ENCODE results near the gene TEX13D. TPM values are rescaled to one million over a fixed set of nuclear protein-coding genes. Genes with fewer than 3 reads are reported as not detected.
A peak's percentile ranks its signal among the peaks of the same experiment; 100 is the strongest.
"Not testable (repeated sequence)": the region's sequence is repeated elsewhere in the genome, so short reads cannot be mapped to it uniquely, and the experiment has no call there.

TEX13D gene
- total RNA-seq: not detected
- polyA plus RNA-seq (ENCODE audit: insufficient read depth, low read depth, low replicate concordance): not detected
- long read RNA-seq, donor 1: 0 reads
- long read RNA-seq, donor 2: 0 reads
- long read RNA-seq, donor 3: 0 reads
- long read RNA-seq, donor 4: 0 reads
- long read RNA-seq, donor 5: 0 reads
- long read RNA-seq, donor 6: 0 reads
- long read RNA-seq, donor 7: 0 reads
- long read RNA-seq, donor 8: 0 reads
- long read RNA-seq, donor 9: 0 reads
- long read RNA-seq, donor 10: 0 reads

GRCh38 chrX:124332481-124333424 lies at the start of gene TEX13D:
TEX13D (plus strand) TSS chrX:124332660; CDS start chrX:124332918, 258 bp downstream.
- Histone ChIP-seq H3K4me3 (ENCODE audit: low read length in 3 of 3) (no peak within 1 kb of the TSS), H3K27ac (ENCODE audit: low read depth in 2 of 2, low read length in 2 of 2) (no peak within 1 kb of the TSS), H3K36me3 (ENCODE audit: control insufficient read depth in 2 of 3, insufficient read depth in 3 of 3, low read length in 3 of 3) (no peaks in the 10 kb centered on the region), H3K9ac (ENCODE audit: low read length in 3 of 3) (no peak within 1 kb of the TSS), H3K4me1 (ENCODE audit: control insufficient read depth in 2 of 3, insufficient read depth in 2 of 3, low read depth in 1 of 3, low read length in 3 of 3) (no peaks in the 10 kb centered on the region), H3K9me3 (ENCODE audit: control insufficient read depth in 2 of 3, insufficient read depth in 1 of 3, low read length in 3 of 3) (no peaks in the 10 kb centered on the region), H3K27me3 (ENCODE audit: control insufficient read depth, insufficient read depth, low read length) (no peaks in the 10 kb centered on the region)
- DNase-seq: peak in 1 of 5 donors; percentile 61
- FAIRE-seq: no peak
- intact Hi-C loops (cut with DNase I): no loop called here
- TF ChIP-seq CTCF (IDR thresholded peaks at IDR 0.05; ENCODE audit: borderline replicate concordance, extremely low read depth, insufficient read depth): no peak

GRCh38 chrX:124289443-124289842 lies 43.0 kb upstream of the TEX13D start:
- no peak for FAIRE-seq
- H3K9me3 ChIP-seq (ENCODE audit: control insufficient read depth in 2 of 3, insufficient read depth in 1 of 3, low read length in 3 of 3): no peaks in the 10 kb centered on the region
- no peak overlapping the region for H3K27ac ChIP-seq (ENCODE audit: low read depth in 2 of 2, low read length in 2 of 2)
- intact Hi-C loops (cut with DNase I): no loop called here
- H3K4me3 ChIP-seq (ENCODE audit: low read length in 3 of 3): no peak overlapping the region
- no peak overlapping the region for H3K9ac ChIP-seq (ENCODE audit: low read length in 3 of 3)
- no peaks in the 10 kb centered on the region for H3K27me3 ChIP-seq (ENCODE audit: control insufficient read depth, insufficient read depth, low read length)
- DNase-seq: peak in 2 of 5 donors; percentile 34 to 50
- no peak for TF ChIP-seq CTCF (IDR thresholded peaks at IDR 0.05; ENCODE audit: borderline replicate concordance, extremely low read depth, insufficient read depth)
- H3K4me1 ChIP-seq (ENCODE audit: control insufficient read depth in 2 of 3, insufficient read depth in 2 of 3, low read depth in 1 of 3, low read length in 3 of 3): no peaks in the 10 kb centered on the region
- no peaks in the 10 kb centered on the region for H3K36me3 ChIP-seq (ENCODE audit: control insufficient read depth in 2 of 3, insufficient read depth in 3 of 3, low read length in 3 of 3)

- intact Hi-C loops (cut with DNase I): no loop called here
- Histone ChIP-seq H3K4me3 (ENCODE audit: low read length in 3 of 3) (no peak overlapping the region), H3K27me3 (ENCODE audit: control insufficient read depth, insufficient read depth, low read length) (no peaks in the 10 kb centered on the region), H3K4me1 (ENCODE audit: control insufficient read depth in 2 of 3, insufficient read depth in 2 of 3, low read depth in 1 of 3, low read length in 3 of 3) (no peaks in the 10 kb centered on the region), H3K9ac (ENCODE audit: low read length in 3 of 3) (no peak overlapping the region), H3K36me3 (ENCODE audit: control insufficient read depth in 2 of 3, insufficient read depth in 3 of 3, low read length in 3 of 3) (no peaks in the 10 kb centered on the region), H3K27ac (ENCODE audit: low read depth in 2 of 2, low read length in 2 of 2) (no peak overlapping the region), H3K9me3 (ENCODE audit: control insufficient read depth in 2 of 3, insufficient read depth in 1 of 3, low read length in 3 of 3) (no peaks in the 10 kb centered on the region)
- DNase-seq (no peak), FAIRE-seq (no peak)
- TF ChIP-seq CTCF (IDR thresholded peaks at IDR 0.05; ENCODE audit: borderline replicate concordance, extremely low read depth, insufficient read depth): no peak
Measured at GRCh38 chrX:124293810-124294209, 38.6 kb upstream of the TEX13D start.

- H3K9me3 ChIP-seq (ENCODE audit: control insufficient read depth in 2 of 3, insufficient read depth in 1 of 3, low read length in 3 of 3); H3K9ac ChIP-seq (ENCODE audit: low read length in 3 of 3); H3K27ac ChIP-seq (ENCODE audit: low read depth in 2 of 2, low read length in 2 of 2); DNase-seq; H3K27me3 ChIP-seq (ENCODE audit: control insufficient read depth, insufficient read depth, low read length); H3K4me1 ChIP-seq (ENCODE audit: control insufficient read depth in 2 of 3, insufficient read depth in 2 of 3, low read depth in 1 of 3, low read length in 3 of 3); H3K36me3 ChIP-seq (ENCODE audit: control insufficient read depth in 2 of 3, insufficient read depth in 3 of 3, low read length in 3 of 3); intact Hi-C loops (cut with DNase I); H3K4me3 ChIP-seq (ENCODE audit: low read length in 3 of 3); FAIRE-seq: not testable (repeated sequence)
Measured at GRCh38 chrX:124299323-124299722, 33.1 kb upstream of the TEX13D start.

Data from kidney (tissue), 22 donors.